Measurements from ENCODE around the gene OR2T8.

OR2T8 gene

GRCh38 chr1:247962911-247963588 is 43.0 kb downstream of the OR2T8 start:
- TF ChIP-seq POLR2AphosphoS5 (IDR thresholded peaks at IDR 0.05; ENCODE audit: low read depth, low read length) = no peak
- no peak for TF ChIP-seq FOXP2 (optimal IDR thresholded peaks at IDR 0.05; ENCODE audit: borderline replicate concordance, extremely low read depth, extremely low read length, insufficient read depth)
- no peak for TF ChIP-seq REST (IDR thresholded peaks at IDR 0.05; ENCODE audit: insufficient read depth in 1 of 2, low read depth in 2 of 2, low read length in 2 of 2)
- TF ChIP-seq TAF1 (IDR thresholded peaks at IDR 0.05; ENCODE audit: borderline replicate concordance, insufficient read depth, low read length) = no peak
- TF ChIP-seq SIN3A (IDR thresholded peaks at IDR 0.05; ENCODE audit: borderline replicate concordance, insufficient read depth, low read length) = no peak

- no peak for TF ChIP-seq POLR2AphosphoS5 (IDR thresholded peaks at IDR 0.05; ENCODE audit: low read depth, low read length)
- no peak for TF ChIP-seq TAF1 (IDR thresholded peaks at IDR 0.05; ENCODE audit: borderline replicate concordance, insufficient read depth, low read length)
- no peak for TF ChIP-seq REST (IDR thresholded peaks at IDR 0.05; ENCODE audit: insufficient read depth in 1 of 2, low read depth in 2 of 2, low read length in 2 of 2)
- TF ChIP-seq SIN3A (IDR thresholded peaks at IDR 0.05; ENCODE audit: borderline replicate concordance, insufficient read depth, low read length) = no peak
- TF ChIP-seq FOXP2 (optimal IDR thresholded peaks at IDR 0.05; ENCODE audit: borderline replicate concordance, extremely low read depth, extremely low read length, insufficient read depth) = no peak
Observed at GRCh38 chr1:247964933-247965332, 44.9 kb downstream of the OR2T8 start, which contains the start of gene OR2AK2. Gene OR2AK2 (plus strand): TSS chr1:247965233. CDS start chr1:247965377, 144 bp downstream.

GRCh38 chr1:247966532-247967204 is 46.6 kb downstream of the OR2T8 start:
- TF ChIP-seq TAF1 (IDR thresholded peaks at IDR 0.05; ENCODE audit: borderline replicate concordance, insufficient read depth, low read length) (no peak), FOXP2 (optimal IDR thresholded peaks at IDR 0.05; ENCODE audit: borderline replicate concordance, extremely low read depth, extremely low read length, insufficient read depth) (no peak), POLR2AphosphoS5 (IDR thresholded peaks at IDR 0.05; ENCODE audit: low read depth, low read length) (no peak), REST (IDR thresholded peaks at IDR 0.05; ENCODE audit: insufficient read depth in 1 of 2, low read depth in 2 of 2, low read length in 2 of 2) (no peak), SIN3A (IDR thresholded peaks at IDR 0.05; ENCODE audit: borderline replicate concordance, insufficient read depth, low read length) (no peak)

Data from PFSK-1 (cell line).